Testis (tissue), 3 donors: Measurements from ENCODE around the gene CLMN. TPM values are rescaled to one million over a fixed set of nuclear protein-coding genes. Genes with fewer than 3 reads are reported as not detected.

ENCODE experiments used
- DNase-seq: peaks from one replicate; pipeline ENCODE4 v3.0.0-alpha.2; 2019
- H3K27ac ChIP-seq, 2 donors: fragments of 200-600 bp; sonication (generic); one replicate each; pipeline ENCODE4 v1.5.1; 2019
- H3K27me3 ChIP-seq: fragments of 200-600 bp; sonication (generic); one replicate; pipeline ENCODE4 v1.5.1; 2019
- H3K36me3 ChIP-seq: fragments of 200-600 bp; sonication (generic); one replicate; pipeline ENCODE4 v1.5.1; 2017; ENCODE audit warnings: low read depth; ENCODE audit errors: missing control alignments
- H3K4me1 ChIP-seq: fragments of 200-600 bp; sonication (generic); one replicate; pipeline ENCODE4 v1.5.1; 2019
- H3K4me3 ChIP-seq, 2 donors: fragments of 200-600 bp; sonication (generic); one replicate each; pipeline ENCODE4 v1.5.1; 2017 to 2019
- H3K9me3 ChIP-seq: fragments of 200-600 bp; sonication (generic); one replicate; pipeline ENCODE4 v1.5.1; 2017
- POLR2A ChIP-seq: fragments of 450-650 bp; IDR thresholded peaks from one replicate; pipeline ENCODE4 v1.6.1; 2017; ENCODE audit warnings: antibody characterized with exemption, mild to moderate bottlenecking, moderate library complexity
- WGBS, 2 donors: methylation state at CpG; one replicate each; pipeline ENCODE4 v1.1.5; 2018; 5-methylcytosine and 5-hydroxymethylcytosine counted together
- intact Hi-C: fragments of 100-400 bp; cut with DNase I; formaldehyde crosslinking; loops from one replicate; pipeline ENCODE4 v1.15.1; 2023; ENCODE audit warnings: low total_unique reads
- polyA plus RNA-seq: library from polyadenylated mRNA; stranded (reverse); fragments of 350-450 nt; fragmentation: Illumina TruSeq; extraction: RNeasy Lipid Tissue Mini Kit (QIAGEN cat#74804); gene quantifications from one replicate; pipeline ENCODE4 v1.2.3, GENCODE V29; 2014; ENCODE audit warnings: low read depth, low replicate concordance; ENCODE audit not compliant: insufficient read depth
- total RNA-seq, 2 donors: library from RNA; depleted of rRNA; stranded (reverse); fragments of >200 nt; gene quantifications; one replicate each; pipeline ENCODE4 v1.2.3, GENCODE V29; 2016
- TF ChIP-seq, protein P1 (sequence below), 3 experiments: fragments of 450-650 bp in 2 of 3; fragments of 200-600 bp in 1 of 3; sonication (generic) in 1 of 3; IDR thresholded peaks; one replicate each; pipeline ENCODE4 v1.5.1; 2016 to 2019; ENCODE audit warnings: antibody characterized with exemption in 3 of 3, mild to moderate bottlenecking in 2 of 3, moderate library complexity in 1 of 3

Gene CLMN
- total and polyA plus RNA-seq, 3 donors from 2014 or later: 35.9 to 134 (median 68.0) TPM

DNA sequence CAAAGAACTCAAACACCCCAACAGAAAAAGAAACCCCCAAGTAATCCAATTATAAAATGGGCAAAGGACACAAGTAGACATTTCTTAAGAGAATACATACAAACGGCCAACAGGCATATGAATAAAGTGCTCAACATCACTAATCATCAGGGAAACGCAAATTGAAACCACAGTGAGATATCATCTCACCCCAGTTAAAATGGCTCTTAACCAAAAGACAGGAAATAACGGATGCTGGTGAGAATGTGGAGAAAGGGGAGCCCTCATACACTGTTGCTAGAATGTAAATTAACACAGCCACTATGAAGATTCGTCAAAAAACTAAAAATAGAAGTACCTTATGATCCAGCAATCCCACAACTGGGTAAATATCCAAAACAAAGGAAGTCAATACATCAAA is 52.4 kb downstream of the CLMN start:
- WGBS, 2 donors: 80 to 84% methylated on average over 4 of the region's 4 CpGs
- Histone ChIP-seq H3K9me3 (no peaks in the 10 kb centered on the region), H3K27ac (no peak overlapping the region), H3K4me3 (no peak overlapping the region), H3K27me3 (no peaks in the 10 kb centered on the region), H3K4me1 (no peaks in the 10 kb centered on the region), H3K36me3 (no peaks in the 10 kb centered on the region)
- DNase-seq: no peak
- TF ChIP-seq, protein P1, sequence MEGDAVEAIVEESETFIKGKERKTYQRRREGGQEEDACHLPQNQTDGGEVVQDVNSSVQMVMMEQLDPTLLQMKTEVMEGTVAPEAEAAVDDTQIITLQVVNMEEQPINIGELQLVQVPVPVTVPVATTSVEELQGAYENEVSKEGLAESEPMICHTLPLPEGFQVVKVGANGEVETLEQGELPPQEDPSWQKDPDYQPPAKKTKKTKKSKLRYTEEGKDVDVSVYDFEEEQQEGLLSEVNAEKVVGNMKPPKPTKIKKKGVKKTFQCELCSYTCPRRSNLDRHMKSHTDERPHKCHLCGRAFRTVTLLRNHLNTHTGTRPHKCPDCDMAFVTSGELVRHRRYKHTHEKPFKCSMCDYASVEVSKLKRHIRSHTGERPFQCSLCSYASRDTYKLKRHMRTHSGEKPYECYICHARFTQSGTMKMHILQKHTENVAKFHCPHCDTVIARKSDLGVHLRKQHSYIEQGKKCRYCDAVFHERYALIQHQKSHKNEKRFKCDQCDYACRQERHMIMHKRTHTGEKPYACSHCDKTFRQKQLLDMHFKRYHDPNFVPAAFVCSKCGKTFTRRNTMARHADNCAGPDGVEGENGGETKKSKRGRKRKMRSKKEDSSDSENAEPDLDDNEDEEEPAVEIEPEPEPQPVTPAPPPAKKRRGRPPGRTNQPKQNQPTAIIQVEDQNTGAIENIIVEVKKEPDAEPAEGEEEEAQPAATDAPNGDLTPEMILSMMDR (IDR thresholded peaks at IDR 0.05): no peak
- no peak for TF ChIP-seq POLR2A
- intact Hi-C loops: no loop called here

DNA sequence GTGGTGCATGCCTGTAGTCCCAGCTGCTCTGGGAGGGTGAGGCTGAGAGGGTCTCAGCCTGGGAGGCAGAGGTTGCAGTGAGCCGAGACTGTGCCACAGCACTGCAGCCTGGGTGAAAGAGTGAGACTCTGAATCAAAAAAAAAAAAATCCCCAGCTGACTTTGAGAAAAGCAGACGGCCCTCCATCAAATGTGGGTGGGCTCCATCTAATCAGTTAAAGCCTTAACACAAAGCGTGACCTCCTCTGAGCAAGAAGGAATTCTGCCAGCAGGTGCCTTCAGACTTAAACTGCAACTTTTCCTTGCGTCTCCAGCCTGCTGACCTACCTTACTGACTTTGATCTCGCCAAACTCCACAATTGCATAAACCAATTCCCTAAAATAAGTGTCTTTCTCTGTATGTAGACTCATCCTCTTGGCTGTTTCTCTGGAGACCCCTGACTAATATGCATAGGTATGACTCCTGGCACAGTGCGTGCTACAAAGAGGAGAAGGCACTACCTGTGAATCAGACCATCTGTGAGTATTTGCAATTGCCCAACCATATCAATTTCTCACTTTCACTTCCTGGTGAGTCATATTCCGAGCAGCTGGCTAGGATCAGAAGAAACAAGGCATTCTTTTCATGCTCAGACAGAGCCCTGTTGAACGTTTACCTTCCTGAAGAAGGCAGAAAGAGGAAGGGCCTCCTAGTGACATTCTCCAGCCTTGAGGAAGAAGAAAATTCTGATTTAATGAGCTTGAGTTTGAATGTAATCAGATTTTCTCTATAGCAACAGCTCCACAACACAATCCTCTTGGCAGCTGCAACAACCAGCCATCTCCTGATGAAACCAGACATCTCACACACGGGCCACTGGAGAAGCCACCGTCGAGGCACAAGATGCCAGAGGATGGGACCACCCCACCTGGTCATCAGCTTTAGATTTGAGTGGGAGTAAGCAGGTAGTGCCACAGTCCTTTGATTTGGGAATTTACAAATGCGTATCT is 54.3 kb downstream of the CLMN start:
- intact Hi-C loops: no loop called here
- no peak overlapping the region for H3K27ac ChIP-seq
- TF ChIP-seq, protein P1 (IDR thresholded peaks at IDR 0.05): no peak
- TF ChIP-seq POLR2A: no peak
- H3K9me3 ChIP-seq: no peaks in the 10 kb centered on the region
- no peaks in the 10 kb centered on the region for H3K27me3 ChIP-seq
- no peak overlapping the region for H3K4me3 ChIP-seq
- WGBS, 2 donors: 50 to 65% methylated on average over 12 of the region's 12 CpGs
- DNase-seq: peak; percentile 31
- H3K4me1 ChIP-seq: no peaks in the 10 kb centered on the region
- no peaks in the 10 kb centered on the region for H3K36me3 ChIP-seq

DNA sequence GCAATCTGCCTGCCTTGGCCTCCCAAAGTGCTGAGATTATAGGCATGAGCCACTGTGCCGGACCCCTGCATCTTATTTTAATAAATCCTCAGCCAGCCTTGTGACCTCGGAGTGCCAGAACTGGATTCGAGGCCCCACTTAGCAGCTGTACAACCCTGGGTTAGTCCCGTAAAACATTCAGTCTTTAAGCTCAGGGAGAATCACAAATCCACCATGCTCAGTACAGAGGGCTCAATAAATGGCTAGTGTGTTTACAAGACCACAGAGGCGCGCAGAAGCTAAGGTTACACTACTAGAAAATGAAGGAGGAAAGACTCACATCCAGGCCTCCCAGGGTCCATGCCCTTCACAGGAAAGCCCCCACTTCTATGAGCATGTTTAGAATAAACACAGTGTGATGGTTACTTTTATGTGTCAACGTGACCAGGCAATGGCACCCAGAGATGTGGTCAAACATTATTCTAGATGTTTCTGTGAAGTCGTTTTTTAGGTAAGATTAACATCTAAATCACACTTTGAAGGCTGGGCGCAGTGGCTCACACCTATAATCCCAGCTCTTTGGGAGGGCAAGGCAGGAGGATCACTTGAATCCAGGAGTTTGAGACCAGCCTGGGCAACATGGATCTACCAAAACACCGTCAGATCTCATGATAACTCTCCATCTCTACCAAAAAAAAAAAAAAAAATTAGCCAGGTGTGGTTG is 55.3 kb downstream of the CLMN start:
- TF ChIP-seq, protein P1 (IDR thresholded peaks at IDR 0.05): no peak
- no peak for TF ChIP-seq POLR2A
- DNase-seq: no peak
- Histone ChIP-seq H3K4me3 (no peak overlapping the region), H3K9me3 (no peaks in the 10 kb centered on the region), H3K27me3 (no peaks in the 10 kb centered on the region), H3K4me1 (peaks cover under 1% of the 10 kb centered on the region), H3K36me3 (no peaks in the 10 kb centered on the region), H3K27ac (no peak overlapping the region)
- WGBS, 2 donors: 93 to 96% methylated on average over 10 of the region's 10 CpGs
- intact Hi-C loops: no loop called here

DNA sequence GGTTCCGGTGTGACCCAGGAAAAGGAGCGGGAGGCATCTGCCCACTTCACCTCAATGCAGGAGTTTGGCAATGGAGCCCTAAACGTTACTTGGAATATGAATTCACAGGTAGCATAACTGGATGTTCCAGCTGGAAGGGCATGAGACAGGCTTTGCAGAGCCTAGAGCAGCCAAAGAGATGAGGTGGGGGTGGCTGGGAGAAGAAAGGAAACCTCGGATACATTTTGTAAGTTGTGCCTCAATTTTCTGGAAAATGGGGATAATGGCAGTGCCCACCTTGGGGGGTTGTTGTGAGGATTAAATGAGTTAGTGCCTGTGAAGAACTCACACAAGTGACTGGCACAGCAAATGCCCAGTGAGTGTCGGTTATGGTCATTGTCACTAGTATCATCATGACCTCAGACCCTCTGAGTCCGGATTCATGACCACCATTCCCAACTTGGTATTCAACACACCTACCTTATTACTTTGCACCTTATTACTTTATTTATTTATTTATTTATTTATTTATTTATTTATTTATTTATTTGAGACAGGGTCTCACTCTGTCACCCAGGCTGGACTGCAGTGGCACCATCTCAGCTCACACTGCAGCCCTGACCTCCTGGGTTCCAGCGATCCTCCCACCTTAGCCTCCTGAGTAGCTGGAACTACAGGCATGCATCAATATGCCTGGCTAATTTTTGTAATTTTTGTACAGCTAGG is 56.0 kb downstream of the CLMN start:
- Histone ChIP-seq H3K9me3 (no peaks in the 10 kb centered on the region), H3K27ac (no peak overlapping the region), H3K27me3 (no peaks in the 10 kb centered on the region), H3K4me3 (no peak overlapping the region), H3K36me3 (no peaks in the 10 kb centered on the region), H3K4me1 (peaks cover 3% of the 10 kb centered on the region)
- no peak for DNase-seq
- 95 to 97% methylated on average over 7 of the region's 7 CpGs for WGBS, 2 donors
- intact Hi-C loops: no loop called here
- TF ChIP-seq, protein P1 (IDR thresholded peaks at IDR 0.05): no peak
- TF ChIP-seq POLR2A: no peak
